Pons (tissue), 1 donor: ENCODE measurements around the gene PAIP1.
"Not testable (repeated sequence)": the region's sequence is repeated elsewhere in the genome, so short reads cannot be mapped to it uniquely, and the experiment has no call there.

Source experiments
- DNase-seq: peaks from one replicate; pipeline ENCODE4 v3.0.0-alpha.2; 2016; ENCODE audit warnings: low spot score

Gene PAIP1, protein sequence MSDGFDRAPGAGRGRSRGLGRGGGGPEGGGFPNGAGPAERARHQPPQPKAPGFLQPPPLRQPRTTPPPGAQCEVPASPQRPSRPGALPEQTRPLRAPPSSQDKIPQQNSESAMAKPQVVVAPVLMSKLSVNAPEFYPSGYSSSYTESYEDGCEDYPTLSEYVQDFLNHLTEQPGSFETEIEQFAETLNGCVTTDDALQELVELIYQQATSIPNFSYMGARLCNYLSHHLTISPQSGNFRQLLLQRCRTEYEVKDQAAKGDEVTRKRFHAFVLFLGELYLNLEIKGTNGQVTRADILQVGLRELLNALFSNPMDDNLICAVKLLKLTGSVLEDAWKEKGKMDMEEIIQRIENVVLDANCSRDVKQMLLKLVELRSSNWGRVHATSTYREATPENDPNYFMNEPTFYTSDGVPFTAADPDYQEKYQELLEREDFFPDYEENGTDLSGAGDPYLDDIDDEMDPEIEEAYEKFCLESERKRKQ

DNA sequence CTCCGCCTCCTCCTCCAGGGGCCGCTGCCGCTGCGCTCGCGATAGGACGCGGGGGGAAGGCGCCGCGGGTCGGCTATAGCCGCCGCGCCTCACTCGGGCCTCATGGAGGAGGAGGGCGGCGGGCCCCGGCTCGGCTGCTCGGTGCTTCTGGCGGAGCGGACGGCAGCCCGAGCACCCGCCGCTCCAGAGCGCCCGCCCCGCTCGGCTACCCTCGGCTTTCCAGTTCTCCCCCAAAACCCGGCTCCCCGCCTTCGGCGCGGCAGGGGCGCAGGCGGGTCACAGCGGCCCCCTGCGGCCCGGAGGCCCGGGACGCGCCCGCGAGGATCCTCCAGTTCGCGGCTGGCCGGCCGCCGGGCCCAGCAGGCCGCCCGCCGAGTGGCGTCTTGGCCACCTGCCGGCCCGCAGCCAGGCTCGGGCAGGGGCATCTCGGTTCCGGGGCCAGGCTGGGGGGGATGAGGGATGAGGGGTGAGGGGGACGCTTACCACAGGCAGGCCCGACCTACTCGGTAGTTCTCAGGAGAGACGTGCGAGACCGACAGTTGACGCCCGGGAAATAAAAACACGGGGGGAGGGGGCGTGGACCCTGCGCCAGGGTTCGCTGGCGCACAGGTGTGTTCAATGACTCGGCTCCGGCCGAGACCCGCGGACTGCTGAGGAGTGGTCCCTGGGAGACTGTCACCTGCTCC is at the start of gene PAIP1:
PAIP1 (minus strand) TSS at position 221 of the 686 bp plus-strand sequence. CDS start 231 bp downstream, outside the sequence.
- peak; percentile 68 for DNase-seq

DNA sequence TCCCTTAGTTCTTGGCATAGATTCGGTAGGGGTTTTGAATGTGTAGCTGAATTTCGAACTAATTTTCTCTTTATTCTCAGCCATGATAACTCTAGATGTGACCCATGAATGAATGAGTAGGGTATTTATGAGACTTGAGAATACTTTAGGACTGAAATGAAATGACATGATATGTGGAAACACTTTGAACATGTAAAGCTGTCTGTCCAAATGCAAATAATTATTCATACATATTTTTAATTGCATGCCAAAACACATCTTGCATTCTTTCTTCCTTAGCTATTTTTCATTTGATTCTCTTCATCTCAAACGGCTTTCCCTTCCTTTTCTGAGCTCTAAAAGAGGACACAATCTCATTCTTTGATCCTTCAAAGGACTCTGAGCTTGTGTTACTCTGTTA is 49.5 kb upstream of the PAIP1 start:
- DNase-seq = no peak

DNA sequence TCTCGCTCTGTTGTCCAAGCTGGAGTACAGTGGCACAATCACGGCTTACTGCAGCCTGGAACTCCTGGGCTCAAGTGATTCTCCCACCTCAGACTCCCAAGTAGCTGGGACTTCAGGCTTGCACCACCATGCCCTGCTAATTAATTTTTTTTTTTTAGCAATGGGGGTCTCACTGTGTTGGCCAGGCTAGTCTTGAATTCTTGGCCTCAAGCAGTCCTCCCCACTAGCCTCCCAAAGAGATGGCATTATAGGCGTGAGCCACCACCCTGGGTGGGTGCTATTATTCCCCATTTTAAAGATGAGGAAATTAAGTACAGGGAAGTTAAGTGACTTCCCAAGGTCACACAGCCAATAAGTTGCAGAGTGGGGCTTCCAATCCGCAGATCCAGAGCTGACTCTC is 47.8 kb upstream of the PAIP1 start:
- DNase-seq = no peak

DNA sequence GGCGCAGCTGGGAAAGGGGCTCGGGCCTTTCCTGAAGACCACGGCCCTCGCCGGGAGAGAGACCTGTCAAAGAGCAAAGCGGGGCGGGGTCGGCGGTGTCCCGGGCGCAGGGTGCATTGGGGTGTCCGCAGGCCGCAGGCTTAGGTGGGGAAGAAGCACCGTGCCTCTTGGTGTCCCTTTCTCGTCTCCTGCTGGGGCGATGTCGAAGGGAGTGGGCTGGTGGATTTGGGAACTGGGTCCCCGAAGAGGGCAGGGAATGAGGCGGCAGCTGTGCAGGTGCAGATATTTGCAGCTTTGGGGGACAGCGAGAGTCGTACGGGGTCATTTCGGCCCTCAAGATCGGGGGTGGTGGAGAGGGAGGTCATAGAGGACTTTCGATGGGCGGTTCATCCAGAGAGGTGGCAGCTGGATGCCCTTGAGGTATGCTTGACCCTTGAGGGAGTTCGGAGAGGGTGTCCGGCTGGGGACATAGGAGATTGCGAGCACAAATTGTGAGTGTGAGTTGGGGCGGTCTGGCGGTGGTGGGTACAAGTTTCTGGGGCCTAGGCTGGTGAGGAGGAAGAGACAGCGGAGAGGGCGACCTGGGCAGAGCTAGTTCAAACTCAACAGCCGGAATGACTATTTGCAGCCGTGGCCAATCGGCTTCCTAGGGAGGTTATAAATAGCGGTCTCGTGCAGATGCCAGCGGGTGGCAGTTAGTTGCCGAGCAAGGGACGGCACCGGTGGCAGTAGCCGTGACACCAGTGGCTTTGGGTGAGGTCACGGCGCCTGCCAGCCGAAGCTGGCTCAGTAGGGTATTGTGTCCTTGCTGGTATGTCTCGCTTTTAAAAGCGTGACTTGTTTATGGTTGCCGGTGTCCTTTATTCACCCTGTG is 46.7 kb upstream of the PAIP1 start:
- peak; percentile 60 for DNase-seq

DNA sequence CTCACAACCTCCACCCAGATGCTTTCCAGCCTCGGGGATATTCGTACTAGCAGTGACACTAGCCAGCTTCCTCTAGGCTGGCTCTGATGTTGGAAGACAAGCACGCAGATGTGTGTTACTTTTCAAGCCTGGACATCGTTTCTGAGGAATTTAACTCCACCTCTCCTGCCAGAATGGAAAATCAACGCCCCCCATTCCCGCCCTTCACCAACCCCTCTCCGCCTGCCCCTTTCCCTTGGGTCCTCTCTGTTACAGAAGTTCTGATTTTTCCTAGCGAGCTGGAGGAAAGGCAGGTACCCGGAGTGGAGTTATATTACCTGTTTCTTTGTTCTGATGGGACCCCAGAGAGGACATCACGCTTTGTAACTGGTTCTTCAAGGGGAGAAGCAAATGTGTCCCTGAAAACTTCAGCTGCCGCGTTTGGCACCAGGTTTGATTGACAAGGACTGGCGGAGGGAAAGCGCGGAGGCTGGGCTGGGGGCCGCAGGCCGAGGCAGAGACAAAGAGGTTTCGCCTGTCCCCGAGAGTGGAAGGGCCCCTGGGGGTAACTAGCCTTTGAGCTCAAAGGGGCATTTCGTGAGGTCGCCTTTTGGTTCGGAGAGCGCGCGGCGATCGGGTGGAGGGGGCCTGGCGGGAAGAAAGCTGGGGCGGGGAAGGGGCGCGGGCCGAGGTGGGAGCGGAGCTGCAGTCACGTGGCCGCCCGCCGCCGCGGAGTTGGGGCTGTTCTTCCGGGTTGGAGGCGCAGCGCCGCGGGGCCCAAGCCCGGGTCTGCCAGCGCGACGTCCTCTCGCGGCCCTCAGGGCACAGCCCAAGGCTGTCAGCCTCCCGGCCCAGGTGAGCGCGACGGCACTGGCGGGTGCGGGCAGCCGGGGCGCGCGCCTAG is 45.8 kb upstream of the PAIP1 start, which contains the start of gene NNT:
NNT (plus strand) TSS at position 720 of the 883 bp plus-strand sequence. CDS start 6,016 bp downstream, outside the sequence.
- DNase-seq = peak; percentile 51

DNA sequence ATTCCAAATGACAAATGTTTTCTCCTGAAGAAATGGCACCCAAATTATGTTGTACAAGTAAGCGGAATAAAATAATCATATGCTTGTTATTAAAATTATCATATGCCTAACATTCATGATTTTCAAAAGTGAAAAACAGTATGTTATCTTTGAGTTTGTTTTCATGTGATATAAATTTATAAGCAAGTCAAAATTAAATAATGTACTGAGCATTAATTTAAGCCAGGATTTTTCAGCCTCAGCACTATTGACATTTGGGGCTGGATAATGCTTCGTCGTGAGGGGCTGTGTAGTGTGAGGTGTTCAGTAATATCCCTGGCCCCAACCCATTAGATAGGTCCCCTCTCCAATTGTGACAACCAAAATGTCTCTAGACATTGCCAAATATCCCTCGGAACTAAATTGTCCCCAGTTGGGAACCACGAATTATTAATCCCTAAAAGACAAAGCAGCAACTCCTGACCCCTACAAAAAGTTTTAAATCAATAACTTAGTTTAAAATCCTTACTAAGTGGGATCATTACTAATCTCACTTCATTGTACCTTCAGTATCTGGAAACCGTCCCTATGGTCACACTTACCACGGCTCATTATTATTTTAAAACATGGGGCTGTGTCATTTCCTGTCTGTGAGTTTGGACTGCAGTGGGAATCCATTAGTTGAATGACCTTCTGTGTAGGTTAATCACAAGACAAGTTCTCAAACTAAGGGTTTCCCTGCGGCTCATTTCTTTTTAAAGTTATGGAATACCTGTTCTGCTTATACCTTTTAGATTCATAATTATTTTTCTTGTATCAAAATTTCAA is 44.8 kb upstream of the PAIP1 start:
- DNase-seq = peak; percentile 19

DNA sequence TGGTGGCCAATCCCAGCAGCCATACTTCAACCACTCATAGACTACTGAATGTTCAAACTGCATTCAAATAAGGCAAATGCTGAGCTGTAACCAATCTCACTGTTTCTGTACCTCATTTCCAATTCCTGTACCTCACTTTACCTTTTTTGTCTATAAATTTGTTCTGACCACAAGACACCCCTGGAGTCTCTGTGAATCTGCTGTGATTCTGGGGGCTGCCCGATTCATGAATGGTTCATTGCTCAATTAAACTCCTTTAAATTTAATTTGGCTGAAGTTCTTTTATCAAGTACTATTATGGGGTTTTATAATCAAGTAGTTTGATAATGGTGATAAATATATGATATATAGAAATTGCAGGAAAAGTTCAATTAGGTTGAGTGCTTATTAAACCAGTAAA is 42.0 kb upstream of the PAIP1 start:
- not testable (repeated sequence) for DNase-seq

DNA sequence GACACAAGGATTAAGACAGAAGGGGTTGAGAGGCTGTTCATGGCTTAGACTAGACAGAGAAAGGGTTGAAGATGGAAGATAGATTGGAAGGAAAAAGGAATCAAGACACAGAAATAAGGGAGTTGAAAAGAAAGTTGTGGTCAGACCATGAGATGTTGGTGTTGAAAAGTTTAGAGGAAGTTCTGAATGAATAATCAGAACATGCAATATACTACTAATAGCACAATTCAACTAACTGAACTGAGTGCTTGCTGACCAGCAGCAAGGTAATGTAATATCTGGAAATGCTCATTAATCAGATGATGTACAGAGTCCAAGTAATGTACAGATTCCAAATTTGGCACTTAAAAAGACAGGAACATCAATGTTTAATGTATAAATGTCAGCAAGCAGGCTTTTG is 35.5 kb upstream of the PAIP1 start:
- no peak for DNase-seq

DNA sequence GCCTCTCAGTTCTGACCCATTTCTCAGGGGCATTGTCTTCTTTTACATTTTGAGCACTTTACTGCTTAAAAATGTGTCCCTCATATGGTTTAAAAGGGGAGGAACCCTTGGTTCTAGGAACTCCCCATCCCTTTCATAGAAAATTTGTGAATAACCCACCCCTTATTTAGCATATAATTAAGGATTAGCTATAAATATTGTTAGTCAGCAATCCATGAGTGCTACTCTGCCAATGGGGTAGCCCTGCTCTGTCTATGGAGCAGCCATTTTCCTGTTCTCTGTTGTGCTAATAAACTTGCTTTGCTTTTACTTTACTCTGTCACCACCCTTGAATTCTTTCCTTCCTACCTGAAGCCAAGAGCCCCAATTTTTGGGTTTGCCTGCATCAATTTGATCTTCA is 33.8 kb upstream of the PAIP1 start:
- no peak for DNase-seq

DNA sequence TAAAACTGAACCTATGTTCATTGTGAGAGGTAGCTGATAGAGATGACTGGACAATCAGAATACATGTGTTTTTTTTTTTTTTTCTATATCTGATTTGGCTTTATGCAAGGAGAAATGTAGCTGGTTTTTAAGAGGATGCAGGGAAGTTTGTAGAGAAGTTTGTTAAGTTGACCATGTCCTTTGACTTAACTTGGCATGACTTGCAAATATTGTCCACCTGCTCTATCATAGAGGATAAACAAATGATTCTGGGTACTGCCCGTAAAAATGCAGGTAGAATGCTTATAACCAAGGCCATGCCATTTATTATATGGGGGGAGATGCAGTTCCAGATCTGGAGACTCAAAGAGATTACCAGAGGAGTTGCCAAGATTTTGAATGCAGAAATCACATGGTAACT is 32.4 kb upstream of the PAIP1 start:
- DNase-seq = no peak

DNA sequence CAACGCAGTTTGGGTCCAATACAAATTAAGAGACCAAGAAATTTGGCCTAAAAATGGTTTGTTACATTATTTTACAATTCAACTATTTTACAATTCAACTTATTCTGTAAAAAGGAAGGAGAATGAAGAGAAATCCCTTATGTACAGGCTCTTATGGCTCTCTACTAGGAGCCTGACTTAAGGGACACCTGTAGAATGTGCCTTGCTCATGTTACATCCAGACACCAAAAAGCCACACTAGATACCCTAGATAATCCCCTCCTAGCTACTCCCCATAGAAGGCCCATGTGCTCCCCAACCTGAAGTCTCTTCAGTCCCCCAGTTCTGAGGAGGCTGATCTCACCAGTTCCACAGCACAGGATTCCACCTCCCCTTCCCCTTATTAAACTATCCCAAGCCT is 32.0 kb upstream of the PAIP1 start:
- DNase-seq = no peak

DNA sequence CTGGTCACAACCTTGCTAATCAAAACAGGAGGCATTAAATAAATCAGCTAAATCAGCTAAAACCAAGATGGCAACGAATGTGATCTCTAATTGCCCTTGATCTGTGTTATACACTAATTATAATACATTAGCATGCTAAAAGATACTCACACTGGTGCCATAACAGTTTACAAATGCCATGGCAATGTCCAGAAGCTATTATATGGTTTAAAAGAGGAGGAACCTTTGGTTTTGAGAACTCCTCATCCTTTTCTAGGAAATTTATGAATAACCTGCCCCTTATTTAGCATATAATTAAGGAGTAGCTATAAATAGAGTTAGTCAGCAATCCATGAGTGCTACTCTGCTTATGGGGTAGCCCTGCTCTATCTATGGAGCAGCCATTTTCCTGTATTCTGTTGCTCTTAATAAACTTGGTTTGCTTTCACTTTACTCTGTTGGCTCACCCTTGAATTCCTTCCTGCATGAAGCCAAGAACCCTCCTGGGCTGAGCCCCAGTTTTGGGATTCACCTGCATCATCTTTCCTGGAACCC is 27.4 kb upstream of the PAIP1 start:
- no peak for DNase-seq

DNA sequence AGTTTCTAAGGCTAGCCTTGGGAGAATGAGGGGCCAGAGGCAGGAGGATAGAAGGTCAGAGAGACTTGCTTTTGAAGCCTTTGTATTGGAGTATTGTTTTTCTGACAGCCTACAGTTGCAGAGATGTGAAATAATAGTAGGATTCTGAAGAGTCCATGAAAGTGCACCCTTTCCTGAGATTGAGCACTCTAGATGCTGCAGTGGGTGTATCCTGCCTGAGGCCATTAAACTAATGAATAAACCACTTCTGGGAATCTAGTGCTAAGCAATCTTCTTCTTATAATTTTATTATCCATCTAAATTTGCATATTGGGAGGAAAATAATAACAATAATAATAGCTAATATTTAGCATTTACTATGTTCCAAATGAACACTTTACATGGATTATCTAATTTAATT is 26.8 kb upstream of the PAIP1 start:
- no peak for DNase-seq

DNA sequence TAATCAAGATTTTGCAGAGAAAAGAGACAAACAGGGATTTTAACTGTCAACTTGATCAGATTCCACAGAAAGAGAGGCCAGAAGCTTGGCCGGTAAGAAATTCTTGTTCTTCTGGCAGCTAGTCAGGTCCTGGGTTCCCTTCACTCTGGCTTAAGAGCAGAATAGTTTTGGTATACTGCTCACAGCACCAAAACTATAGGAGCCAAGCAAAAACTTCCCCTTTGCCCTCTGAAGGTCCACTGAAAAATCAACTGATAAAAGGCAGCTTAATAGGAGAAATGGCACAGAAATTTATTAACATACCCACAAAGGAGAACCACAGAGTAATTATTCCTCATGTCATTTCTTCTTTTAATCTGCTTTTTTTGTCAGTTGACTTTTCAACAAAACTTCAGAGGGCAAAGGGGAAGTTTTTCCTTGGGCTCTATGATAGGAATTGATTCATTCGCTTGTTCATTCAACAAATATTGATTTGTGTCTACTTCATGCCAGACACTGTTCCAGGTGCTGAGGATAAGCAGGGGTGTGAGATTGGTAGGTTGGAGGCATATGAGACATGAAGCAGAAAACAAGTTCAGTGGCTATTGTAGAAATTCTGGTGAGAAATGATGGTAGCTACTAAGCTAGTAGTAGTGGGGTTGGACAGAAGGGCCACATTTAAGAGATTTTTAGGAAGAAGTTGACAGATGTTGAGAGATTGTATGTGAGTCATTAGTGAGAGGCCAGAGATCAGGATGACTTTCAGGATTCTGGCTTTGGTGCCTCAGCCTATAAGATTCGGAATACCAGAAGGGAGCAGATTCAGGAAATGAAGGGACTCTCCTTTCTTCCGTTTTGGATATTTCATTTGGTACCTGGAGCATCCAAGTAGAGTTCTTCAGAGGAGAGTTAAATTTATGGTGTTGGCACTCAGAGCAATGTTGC is 25.5 kb upstream of the PAIP1 start:
- no peak for DNase-seq

DNA sequence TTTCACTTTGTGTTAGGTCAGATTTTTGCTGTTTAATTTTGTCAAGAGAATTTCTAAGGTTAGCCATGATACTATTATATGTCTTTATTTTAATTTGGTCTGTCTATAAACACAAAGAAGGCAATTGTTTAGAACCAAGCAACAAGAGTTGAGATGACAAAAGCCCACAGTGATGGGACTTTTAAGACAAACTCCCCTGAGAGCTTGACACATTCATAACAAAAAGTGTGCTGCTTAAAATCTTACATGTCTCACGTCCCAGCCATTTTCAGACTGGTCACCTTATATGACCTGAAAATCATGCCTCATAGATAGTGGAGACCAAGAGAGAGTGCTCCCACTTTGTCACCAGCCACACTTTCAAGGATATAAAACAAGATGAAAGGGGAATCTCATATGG is 24.5 kb upstream of the PAIP1 start:
- DNase-seq = no peak

DNA sequence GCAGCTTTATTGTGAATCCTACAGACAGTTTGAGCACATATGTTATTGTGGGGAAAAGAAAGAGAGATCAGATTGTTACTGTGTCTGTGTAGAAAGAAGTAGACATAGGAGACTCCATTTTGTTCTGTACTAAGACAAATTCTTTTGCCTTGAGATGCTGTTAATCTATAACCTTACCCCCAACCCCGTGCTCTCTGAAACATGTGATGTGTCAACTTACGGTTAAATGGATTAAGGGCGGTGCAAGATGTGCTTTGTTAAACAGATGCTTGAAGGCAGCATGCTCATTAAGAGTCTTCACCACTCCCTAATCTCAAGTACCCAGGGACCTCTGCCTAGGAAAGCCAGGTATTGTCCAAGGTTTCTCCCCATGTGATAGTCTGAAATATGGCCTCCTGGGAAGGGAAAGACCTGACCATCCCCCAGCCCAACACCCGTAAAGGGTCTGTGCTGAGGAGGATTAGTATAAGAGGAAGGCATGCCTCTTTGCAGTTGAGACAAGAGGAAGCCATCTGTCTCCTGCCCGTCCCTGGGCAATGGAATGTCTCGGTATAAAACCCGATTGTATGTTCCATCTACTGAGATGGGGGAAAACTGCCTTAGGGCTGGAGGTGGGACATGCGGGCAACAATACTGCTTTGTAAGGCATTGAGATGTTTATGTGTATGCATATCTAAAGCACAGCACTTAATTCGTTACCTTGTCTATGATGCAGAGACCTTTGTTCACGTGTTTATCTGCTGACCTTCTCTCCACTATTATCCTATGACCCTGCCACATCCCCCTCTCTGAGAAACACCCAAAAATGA is 23.7 kb upstream of the PAIP1 start:
- DNase-seq = not testable (repeated sequence)

DNA sequence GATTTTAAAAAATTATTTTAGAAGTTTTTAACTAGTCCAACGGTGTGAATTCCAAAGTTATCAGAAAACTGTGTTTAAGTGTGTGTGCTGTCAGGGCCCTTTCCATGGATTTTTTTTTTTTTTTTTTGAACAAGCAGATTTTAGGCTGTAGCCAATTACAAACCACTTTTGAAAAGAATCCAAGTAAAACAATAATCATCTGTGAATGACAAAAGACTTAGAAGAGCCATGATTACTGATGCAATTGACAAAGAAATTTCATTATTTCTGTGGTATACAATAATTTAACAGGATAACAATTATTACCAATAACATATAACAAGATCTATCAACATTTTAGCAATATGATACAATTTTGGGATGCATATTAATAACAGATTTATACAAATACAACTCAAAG is 16.2 kb upstream of the PAIP1 start:
- DNase-seq = no peak

DNA sequence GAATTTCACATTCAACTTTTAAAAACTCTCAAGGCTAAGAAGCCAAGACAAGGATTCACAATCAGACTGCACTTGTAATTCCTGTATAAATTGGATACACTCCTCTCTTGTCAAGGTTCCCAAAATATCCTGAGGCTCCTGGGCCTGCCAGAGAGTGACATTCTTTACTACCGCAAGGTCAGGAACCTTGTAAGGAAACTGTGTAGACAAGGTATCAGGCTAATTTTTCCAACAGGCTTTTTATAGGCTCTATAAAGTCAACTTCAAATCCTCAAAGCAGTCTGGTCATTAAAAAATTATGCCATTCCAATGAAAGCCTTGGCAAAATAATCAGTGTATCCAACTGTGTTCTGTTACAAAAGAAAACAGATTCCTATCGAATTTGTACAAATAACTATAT is 15.5 kb upstream of the PAIP1 start:
- DNase-seq = no peak
